Muscle of back (tissue), 11 donors: ENCODE data around the gene P2RX6. TPM values are rescaled to one million over a fixed set of nuclear protein-coding genes. Genes with fewer than 3 reads are reported as not detected.

Source experiments
- DNase-seq, 3 donors: peaks; one replicate each; pipeline versions ENCODE4 v3.0.0 to v3.0.0-alpha.2; 2013
- polyA plus RNA-seq, 10 donors: library from polyadenylated mRNA; unstranded; fragments of 120-200 nt; gene quantifications; one replicate each; pipeline ENCODE4 v1.2.1, GENCODE V29; 2013; ENCODE audit not compliant: insufficient read length in 10 of 10

The P2RX6 gene
- polyA plus RNA-seq, 10 donors: 9.8 to 20.6 (median 17.5) TPM

DNA sequence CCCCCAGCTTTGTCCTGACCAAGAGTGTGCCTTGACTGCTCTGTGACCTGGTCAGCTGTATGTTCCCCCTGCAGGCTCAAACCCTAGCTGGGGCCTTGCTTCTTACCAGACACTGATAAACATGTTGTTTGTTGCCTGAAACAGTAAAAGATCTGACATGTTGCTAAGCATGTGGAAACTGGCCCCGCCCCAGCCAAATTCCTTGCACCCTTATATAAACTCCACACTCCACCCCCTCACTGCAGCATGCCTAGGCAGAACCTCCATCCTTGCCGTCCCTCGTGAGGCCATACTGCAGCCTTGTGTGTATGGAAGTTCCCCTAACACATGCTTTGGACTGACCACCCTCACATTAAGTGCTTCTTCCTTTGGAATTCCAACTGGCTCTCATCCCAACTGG lies 58.1 kb downstream of the P2RX6 start:
- no peak for DNase-seq

DNA sequence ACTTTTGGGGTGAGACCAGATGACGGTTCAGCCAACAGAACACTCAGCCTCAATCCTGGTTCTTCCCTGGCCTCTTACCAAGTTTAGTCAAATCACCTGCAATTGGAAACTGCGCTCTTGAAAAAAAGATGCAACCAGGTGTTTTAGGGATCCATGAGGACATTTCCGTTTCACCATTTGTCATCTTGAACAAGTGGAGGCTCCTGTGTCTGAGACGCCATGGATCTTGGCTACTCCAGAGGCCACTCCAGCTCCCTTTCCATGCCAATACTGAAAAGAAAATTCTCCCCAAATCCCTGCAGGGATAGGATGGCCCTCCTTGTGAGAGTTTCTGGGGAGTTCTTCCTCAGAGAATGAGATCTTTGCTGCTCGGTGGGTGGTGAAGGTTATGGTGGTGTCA lies 58.5 kb downstream of the P2RX6 start:
- DNase-seq: no peak

GRCh38 chr22:21074102-21074715 lies 59.2 kb downstream of the P2RX6 start:
- DNase-seq: peak in 1 of 3 donors; percentile 19

GRCh38 chr22:21075516-21076138 lies 60.7 kb downstream of the P2RX6 start:
- DNase-seq: no peak

DNA sequence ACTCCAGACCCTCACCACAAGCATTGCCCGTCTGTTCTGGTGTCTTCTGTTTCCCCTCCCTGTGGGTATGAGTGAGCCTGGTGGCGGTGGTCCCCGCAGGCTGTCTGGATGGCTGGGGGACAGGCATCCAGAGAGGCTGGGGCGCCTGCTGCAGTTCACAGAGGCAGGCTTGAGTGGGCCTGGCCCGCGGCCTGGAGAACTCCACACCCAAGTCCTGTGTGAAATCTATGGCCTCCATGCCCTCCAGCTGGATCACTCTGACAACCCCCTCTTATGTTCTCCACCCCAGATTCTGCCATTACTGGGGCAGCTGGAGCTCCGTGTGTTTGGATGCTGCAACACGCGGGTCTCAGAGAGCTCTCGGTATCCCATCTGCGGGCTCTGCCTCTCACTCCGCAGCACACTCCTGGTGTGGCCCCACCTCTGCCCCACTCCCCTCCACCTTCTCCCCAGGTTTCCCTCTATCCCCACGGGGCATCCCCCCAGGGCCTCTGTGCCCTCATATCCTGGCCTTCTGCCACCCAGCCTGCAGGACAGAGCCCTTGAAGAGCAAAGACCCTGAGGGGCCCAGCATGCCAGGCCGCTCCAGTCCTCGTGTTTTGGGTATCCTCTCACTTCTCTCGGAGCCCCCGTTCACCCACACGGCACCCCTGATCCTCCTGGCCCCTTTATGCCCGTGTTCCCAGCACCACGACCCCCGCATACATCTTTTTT lies 62.1 kb downstream of the P2RX6 start:
- DNase-seq: peak in 1 of 3 donors; percentile 12

Other genes starting within 250 kb of the P2RX6 start
- gene SERPIND1, start 241.1 kb upstream of the P2RX6 start, polyA plus RNA-seq: under 1 TPM in 3 of 10 donors, not detected in 7; 0.07 to 0.55 (median 0.16) TPM
- gene PI4KA, start 156.4 kb upstream of the P2RX6 start, polyA plus RNA-seq: 10 to 100 TPM; 26.2 to 42.5 (median 35.0) TPM
- gene SNAP29, start 156.2 kb upstream of the P2RX6 start, polyA plus RNA-seq: 10 to 100 TPM; 20.9 to 26.8 (median 23.9) TPM
- 10 to 100 TPM; 41.0 to 61.2 (median 47.1) TPM for gene CRKL, start 97.8 kb upstream of the P2RX6 start, polyA plus RNA-seq
- gene AIFM3, start 47.9 kb upstream of the P2RX6 start, polyA plus RNA-seq: under 1 TPM in 9 of 10 donors, not detected in 1; 0.08 to 0.69 (median 0.31) TPM
- 10 to 100 TPM; 28.8 to 45.0 (median 35.1) TPM for gene LZTR1, start 32.9 kb upstream of the P2RX6 start, polyA plus RNA-seq
- gene THAP7, start 13.0 kb upstream of the P2RX6 start, polyA plus RNA-seq: 10 to 100 TPM; 11.9 to 20.6 (median 15.6) TPM
- 1 to 10 TPM in 5 of 10 donors, under 1 TPM in 5; 0.50 to 2.1 (median 1.00) TPM for gene SLC7A4, start 17.4 kb downstream of the P2RX6 start, polyA plus RNA-seq
- under 1 TPM in 7 of 10 donors, not detected in 3; 0.05 to 0.49 (median 0.16) TPM for gene LRRC74B, start 30.8 kb downstream of the P2RX6 start, polyA plus RNA-seq